Body of pancreas (tissue), 4 donors: ENCODE data around the gene PNMA1. TPM values are rescaled to one million over a fixed set of nuclear protein-coding genes. Genes with fewer than 3 reads are reported as not detected.
A peak's percentile ranks its signal among the peaks of the same experiment; 100 is the strongest.

Source experiments
- ATAC-seq: fragments of 150-250 bp; one replicate; pipeline ENCODE4 v1.9.1; 2016
- DNase-seq, 4 donors: peaks; one replicate each; pipeline ENCODE4 v3.0.0-alpha.2; 2019
- H3K27ac ChIP-seq, 4 donors: fragments of 200-600 bp; sonication (generic); 1 replicate in 3 of 4; 2 replicates in 1 of 4; pipeline versions ENCODE4 v1.5.1 to v1.6.1; 2016 to 2019; ENCODE audit warnings: mild to moderate bottlenecking in 1 of 4, mixed read lengths in 1 of 4, moderate library complexity in 1 of 4
- H3K27me3 ChIP-seq, 2 donors: fragments of 200-600 bp; sonication (generic); one replicate each; pipeline ENCODE4 v1.6.0; 2016; ENCODE audit warnings: mild to moderate bottlenecking in 1 of 2
- H3K36me3 ChIP-seq, 2 donors: fragments of 200-600 bp; sonication (generic); replicated peaks in 1 of 2; 2 replicates each; pipeline ENCODE4 v1.5.1; 2016; ENCODE audit warnings: low read depth in 2 of 2; ENCODE audit not compliant: insufficient read depth in 1 of 2
- H3K4me1 ChIP-seq: fragments of 200-600 bp; sonication (generic); one replicate; pipeline ENCODE4 v1.6.0; 2016
- H3K4me3 ChIP-seq, 2 donors: fragments of 200-600 bp; sonication (generic); 1 replicate in 1 of 2; 2 replicates in 1 of 2; pipeline ENCODE4 v1.5.1; 2016 to 2019
- H3K9me3 ChIP-seq, 3 donors: fragments of 200-600 bp; sonication (generic); 1 replicate in 2 of 3; 2 replicates in 1 of 3; pipeline ENCODE4 v1.5.1; 2016
- CTCF ChIP-seq, 7 experiments: fragments of 450-650 bp in 4 of 7; fragments of 200-600 bp in 3 of 7; sonication (generic) in 3 of 7; IDR thresholded peaks; one replicate each; pipeline ENCODE4 v1.5.1; 2016 to 2019; ENCODE audit warnings: antibody characterized with exemption in 7 of 7
- POLR2A ChIP-seq, 3 donors: fragments of 450-650 bp; IDR thresholded peaks; one replicate each; pipeline ENCODE4 v1.6.1; 2016; ENCODE audit warnings: antibody characterized with exemption in 3 of 3, mild to moderate bottlenecking in 2 of 3
- WGBS, 2 donors: methylation state at CpG; one replicate each; pipeline ENCODE4 v1.1.5; 2017; 5-methylcytosine and 5-hydroxymethylcytosine counted together
- intact Hi-C: fragments of 100-400 bp; cut with DNase I; formaldehyde crosslinking; loops from one replicate; pipeline ENCODE4 v1.15.1; 2023
- total RNA-seq, 2 donors: library from RNA; depleted of rRNA; stranded (reverse); fragments of >200 nt; gene quantifications; one replicate each; pipeline ENCODE4 v1.1.0, GENCODE V29; 2016

Gene PNMA1
- total RNA-seq, 2 donors from 2014 or later = 5.7 to 6.9 TPM

GRCh38 chr14:73714656-73715081, 485 bp upstream of the PNMA1 start:
- 49 to 57% methylated on average over 7 of the region's 7 CpGs for WGBS, 2 donors
- no peak for DNase-seq
- no peak overlapping the region for H3K4me3 ChIP-seq
- peaks cover 0 to 15% of the 10 kb centered on the region in 2 donors for H3K36me3 ChIP-seq
- H3K9me3 ChIP-seq = no peaks in the 10 kb centered on the region
- H3K27me3 ChIP-seq = no peaks in the 10 kb centered on the region
- H3K4me1 ChIP-seq = peaks cover 21% of the 10 kb centered on the region
- intact Hi-C loops = no loop called here
- peak overlapping the region in 2 of 4 donors; percentile 70 to 79 for H3K27ac ChIP-seq
- TF ChIP-seq CTCF (IDR thresholded peaks at IDR 0.05) = no peak
- TF ChIP-seq POLR2A (IDR thresholded peaks at IDR 0.05) = no peak
- ATAC-seq = peak; percentile 5

- Histone ChIP-seq H3K4me3 (peak overlapping the region in 1 of 2 donors; percentile 52), H3K36me3 (peaks cover 0 to 8% of the 10 kb centered on the region in 2 donors), H3K27ac (peak overlapping the region in 3 of 4 donors; percentile 34 to 79 (median 70)), H3K9me3 (no peaks in the 10 kb centered on the region), H3K4me1 (peaks cover 21% of the 10 kb centered on the region), H3K27me3 (no peaks in the 10 kb centered on the region)
- 27 to 44% methylated on average over 17 to 21 of the region's 21 CpGs for WGBS, 2 donors
- intact Hi-C loops = no loop called here
- TF ChIP-seq POLR2A (IDR thresholded peaks at IDR 0.05) (no peak), CTCF (IDR thresholded peaks at IDR 0.05) (no peak)
- DNase-seq (no peak), ATAC-seq (no peak)
These were observed 880 bp downstream of the PNMA1 start for GRCh38 chr14:73713206-73713802.

GRCh38 chr14:73712540-73713180, 1.5 kb downstream of the PNMA1 start:
- TF ChIP-seq POLR2A (IDR thresholded peaks at IDR 0.05) (no peak), CTCF (IDR thresholded peaks at IDR 0.05) (no peak)
- Histone ChIP-seq H3K4me3 (no peak overlapping the region), H3K36me3 (peaks cover 0 to 3% of the 10 kb centered on the region in 2 donors), H3K9me3 (no peaks in the 10 kb centered on the region), H3K4me1 (peaks cover 21% of the 10 kb centered on the region), H3K27me3 (no peaks in the 10 kb centered on the region), H3K27ac (no peak overlapping the region)
- intact Hi-C loops = no loop called here
- 51 to 71% methylated on average over 17 to 20 of the region's 20 CpGs for WGBS, 2 donors
- ATAC-seq (no peak), DNase-seq (no peak)

- 55 to 77% methylated on average over 11 of the region's 11 CpGs for WGBS, 2 donors
- intact Hi-C loops = no loop called here
- Histone ChIP-seq H3K36me3 (no peaks in the 10 kb centered on the region), H3K9me3 (no peaks in the 10 kb centered on the region), H3K4me1 (peaks cover 21% of the 10 kb centered on the region), H3K27me3 (no peaks in the 10 kb centered on the region), H3K27ac (no peak overlapping the region), H3K4me3 (no peak overlapping the region)
- DNase-seq (no peak), ATAC-seq (no peak)
- TF ChIP-seq CTCF (IDR thresholded peaks at IDR 0.05) (no peak), POLR2A (IDR thresholded peaks at IDR 0.05) (no peak)
These were observed 2.1 kb downstream of the PNMA1 start for GRCh38 chr14:73712071-73712506.
